SK-N-SH (cell line): ENCODE data around the gene ZNF398. TPM values are rescaled to one million over a fixed set of nuclear protein-coding genes. Genes with fewer than 3 reads are reported as not detected.

Experiments
- CTCF ChIA-PET: fragments of 300-600, 350-600 bp; formaldehyde crosslinking; extraction: SDS; loops from one replicate; lab custom pipeline; 2021; lab: Yijun Ruan, JAX
- POLR2A ChIA-PET: fragments of 350-600 bp; sonication (Branson Sonifier 250); formaldehyde crosslinking; extraction: SDS; loops from one replicate; lab custom pipeline; 2020; ENCODE audit warnings: antibody characterized with exemption, inconsistent platforms; lab: Yijun Ruan, JAX
- DNase-seq: peaks from one replicate; pipeline ENCODE4 v3.0.0; 2012
- H2AFZ ChIP-seq: fragments of 200-600 bp; sonication (generic); 2 replicates; pipeline ENCODE4 v1.8.1; 2016; ENCODE audit warnings: antibody characterized with exemption, mild to moderate bottlenecking, low read depth
- H3F3A ChIP-seq: fragments of 200-600 bp; sonication (generic); replicated peaks from 2 replicates; pipeline ENCODE3; 2016; ENCODE audit warnings: antibody characterized with exemption, mild to moderate bottlenecking; ENCODE audit not compliant: insufficient read depth
- H3K27ac ChIP-seq, 2 experiments: fragments of 200-500 bp in 1 of 2; fragments of 200-600 bp in 1 of 2; sonication (Bioruptor generic) in 1 of 2; sonication (generic), shearing (Covaris generic) in 1 of 2; 2 replicates each; pipeline versions ENCODE4 v1.5.1 to v1.6.1; 2014 to 2016; ENCODE audit warnings: low read depth in 2 of 2, inconsistent platforms in 1 of 2, low read length in 1 of 2, mild to moderate bottlenecking in 1 of 2, mixed read lengths in 1 of 2
- H3K27me3 ChIP-seq: fragments of 200-600 bp; sonication (generic), shearing (Covaris generic); 2 replicates; pipeline ENCODE4 v1.6.1; 2016; ENCODE audit warnings: mixed run types; ENCODE audit not compliant: insufficient read depth
- H3K36me3 ChIP-seq, 2 experiments: fragments of 200-500 bp in 1 of 2; fragments of 200-600 bp in 1 of 2; sonication (Bioruptor generic) in 1 of 2; sonication (generic) in 1 of 2; replicated peaks in 1 of 2; 2 replicates each; pipeline versions ENCODE3 to v1.5.1; 2014 to 2016; ENCODE audit warnings: low read length in 1 of 2, mild to moderate bottlenecking in 1 of 2; ENCODE audit not compliant: insufficient read depth in 2 of 2, control insufficient read depth in 1 of 2
- H3K4me1 ChIP-seq, 2 experiments: fragments of 200-500 bp in 1 of 2; fragments of 200-600 bp in 1 of 2; sonication (Bioruptor generic) in 1 of 2; sonication (generic), shearing (Covaris generic) in 1 of 2; 2 replicates each; pipeline versions ENCODE4 v1.5.1 to v1.6.1; 2014 to 2016; ENCODE audit warnings: low read depth in 1 of 2, low read length in 1 of 2, mixed run types in 1 of 2; ENCODE audit not compliant: insufficient read depth in 2 of 2, control insufficient read depth in 1 of 2
- H3K4me2 ChIP-seq: fragments of 200-600 bp; sonication (generic), shearing (Covaris generic); 2 replicates; pipeline ENCODE4 v1.6.1; 2017; ENCODE audit warnings: mixed run types
- H3K4me3 ChIP-seq, 2 experiments: fragments of 200-500 bp in 1 of 2; fragments of 200-600 bp in 1 of 2; sonication (Bioruptor generic) in 1 of 2; sonication (generic), shearing (Covaris generic) in 1 of 2; 2 replicates each; pipeline versions ENCODE4 v1.5.1 to v1.8.1; 2014 to 2016; ENCODE audit warnings: low read depth in 2 of 2, inconsistent platforms in 1 of 2, low read length in 1 of 2, mild to moderate bottlenecking in 1 of 2, mixed read lengths in 1 of 2, moderate library complexity in 1 of 2
- H3K79me2 ChIP-seq: fragments of 200-600 bp; sonication (generic); 2 replicates; pipeline ENCODE4 v1.8.1; 2017; ENCODE audit warnings: mild to moderate bottlenecking; ENCODE audit not compliant: insufficient read depth
- H3K9ac ChIP-seq: fragments of 200-600 bp; sonication (generic); 2 replicates; pipeline ENCODE4 v1.6.1; 2017; ENCODE audit warnings: mixed run types
- H3K9me2 ChIP-seq: fragments of 200-600 bp; sonication (generic); 2 replicates; pipeline ENCODE4 v1.6.1; 2017; ENCODE audit warnings: mixed run types
- H3K9me3 ChIP-seq: fragments of 200-600 bp; sonication (generic); 2 replicates; pipeline ENCODE4 v1.6.1; 2017; ENCODE audit warnings: mixed run types, mild to moderate bottlenecking, moderate library complexity
- H4K20me1 ChIP-seq: fragments of 200-600 bp; sonication (generic); 2 replicates; pipeline ENCODE4 v1.6.1; 2017; ENCODE audit warnings: mild to moderate bottlenecking, mixed run types; ENCODE audit not compliant: insufficient read depth
- CTCF ChIP-seq: fragments of 200-600 bp; sonication (generic); IDR thresholded peaks from 2 replicates; pipeline ENCODE4 v1.6.1; 2017; ENCODE audit warnings: antibody characterized with exemption, mild to moderate bottlenecking, moderate library complexity
- ELF1 ChIP-seq: IDR thresholded peaks from 2 replicates; pipeline ENCODE4 v1.4.0; 2012
- EZH2phosphoT487 ChIP-seq: fragments of 200-600 bp; sonication (generic); IDR thresholded peaks from 2 replicates; pipeline ENCODE4 v1.6.1; 2017; ENCODE audit warnings: low read depth, mixed run types, mild to moderate bottlenecking, antibody characterized with exemption, moderate library complexity, borderline replicate concordance
- IRF3 ChIP-seq: fragments of 150-350 bp; IDR thresholded peaks from 2 replicates; pipeline ENCODE4 v1.6.1; 2016; ENCODE audit warnings: mild to moderate bottlenecking, low read depth, low read length
- JUND ChIP-seq: IDR thresholded peaks from 2 replicates; pipeline ENCODE4 v1.4.0; 2012
- MXI1 ChIP-seq: IDR thresholded peaks from 2 replicates; pipeline ENCODE4 v1.6.1; 2012; ENCODE audit warnings: mild to moderate bottlenecking, low read depth, low read length, improper control_type of control experiment
- RAD21 ChIP-seq: IDR thresholded peaks from 2 replicates; pipeline ENCODE4 v1.6.1; 2012; ENCODE audit warnings: mild to moderate bottlenecking, low read length
- RCOR1 ChIP-seq: fragments of 150-350 bp; IDR thresholded peaks from 2 replicates; pipeline ENCODE4 v1.6.1; 2017; ENCODE audit warnings: antibody characterized with exemption, low read length
- REST ChIP-seq: IDR thresholded peaks from 2 replicates; pipeline ENCODE4 v1.6.1; 2012; ENCODE audit warnings: mild to moderate bottlenecking, low read depth, low read length, moderate library complexity
- RFX5 ChIP-seq: IDR thresholded peaks from 2 replicates; pipeline ENCODE4 v1.6.1; 2012; ENCODE audit warnings: mild to moderate bottlenecking, improper control_type of control experiment, low read length
- RXRA ChIP-seq: IDR thresholded peaks from 2 replicates; pipeline ENCODE4 v1.4.0; 2012; ENCODE audit warnings: low read depth, mild to moderate bottlenecking, borderline replicate concordance
- SIN3A ChIP-seq: IDR thresholded peaks from 2 replicates; pipeline ENCODE4 v1.6.1; 2012; ENCODE audit warnings: low read depth, mild to moderate bottlenecking, low read length, moderate library complexity, borderline replicate concordance
- SMC3 ChIP-seq: IDR thresholded peaks from 2 replicates; pipeline ENCODE4 v1.6.1; 2012; ENCODE audit warnings: low read depth, low read length, improper control_type of control experiment
- USF1 ChIP-seq: IDR thresholded peaks from 2 replicates; pipeline ENCODE4 v1.4.0; 2012; ENCODE audit warnings: low read depth, borderline replicate concordance
- ZBTB33 ChIP-seq: IDR thresholded peaks from 2 replicates; pipeline ENCODE4 v1.4.0; 2012; ENCODE audit warnings: low read depth, borderline replicate concordance
- WGBS: methylation state at CpG from one replicate; pipeline ENCODE4 v1.1.6; 2017; ENCODE audit warnings: low lambda C conversion rate; 5-methylcytosine and 5-hydroxymethylcytosine counted together
- polyA plus RNA-seq, 3 experiments: library from polyadenylated mRNA; depleted of rRNA; stranded (reverse); fragments of >200 nt; gene quantifications; 2 replicates each; pipeline ENCODE4 v1.2.3, GENCODE V29; 2012
- TF ChIP-seq, protein P1 (sequence below): IDR thresholded peaks from 2 replicates; pipeline ENCODE4 v1.4.0; 2012; ENCODE audit warnings: low read depth

ZNF398 gene
- polyA plus RNA-seq, 1 of the 3 experiments (the other 2 are of a cell fraction), result 4.5 TPM

GRCh38 chr7:149191851-149192250, 44.6 kb downstream of the ZNF398 start:
- ChIA-PET POLR2A (no interaction called here), CTCF (no interaction called here)
- H3K9ac ChIP-seq, result no peak overlapping the region
- peaks cover 15% of the 10 kb centered on the region for H3F3A ChIP-seq
- peaks cover 7 to 18% of the 10 kb centered on the region in 2 experiments; a peak in 2 of 4 replicates for H3K4me1 ChIP-seq
- H3K79me2 ChIP-seq, result peaks cover 18% of the 10 kb centered on the region
- H3K27me3 ChIP-seq, result no peaks in the 10 kb centered on the region; the same call in 1 of the 2 replicates
- H3K27ac ChIP-seq, result no peak overlapping the region
- peaks cover 6% of the 10 kb centered on the region; the same call in 1 of the 2 replicates for H4K20me1 ChIP-seq
- H3K9me3 ChIP-seq, result no peaks in the 10 kb centered on the region
- TF ChIP-seq JUND (no peak), MXI1 (no peak), RCOR1 (no peak)
- no peak overlapping the region for H2AFZ ChIP-seq
- H3K4me2 ChIP-seq, result no peak overlapping the region
- 75% methylated on average over 5 of the region's 5 CpGs for WGBS
- no peak overlapping the region for H3K4me3 ChIP-seq
- H3K36me3 ChIP-seq, result no peaks in the 10 kb centered on the region
- DNase-seq, result no peak
- no peaks in the 10 kb centered on the region for H3K9me2 ChIP-seq

DNA sequence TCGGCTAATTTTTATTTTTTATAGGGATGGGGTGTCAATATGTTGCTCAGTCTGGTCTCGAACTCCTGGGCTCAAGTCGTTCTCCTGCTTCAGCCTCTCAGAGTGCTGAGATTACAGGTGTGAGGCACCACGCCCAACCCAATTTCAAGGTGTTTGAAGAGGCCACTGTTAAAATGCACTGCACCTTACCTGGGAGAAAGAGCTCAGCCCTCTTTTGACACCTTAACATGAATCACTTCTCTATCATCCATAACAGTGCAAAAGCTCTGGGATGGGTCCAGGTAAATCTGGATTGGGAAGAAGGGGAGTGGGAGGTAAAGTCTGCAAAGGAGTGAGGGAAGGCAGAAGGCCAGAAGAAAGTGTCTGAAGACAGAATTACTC, 47.5 kb downstream of the ZNF398 start:
- H3K9ac ChIP-seq, result peak overlapping the region; percentile 85
- peaks cover 11% of the 10 kb centered on the region for H3F3A ChIP-seq
- no peaks in the 10 kb centered on the region for H3K9me3 ChIP-seq
- no peaks in the 10 kb centered on the region for H3K9me2 ChIP-seq
- peak overlapping the region; percentile 90 to 91 for H3K4me3 ChIP-seq
- H3K4me2 ChIP-seq, result peak overlapping the region; percentile 95
- H3K4me1 ChIP-seq, result peaks cover 13 to 15% of the 10 kb centered on the region in 2 experiments; a peak in 2 of 4 replicates
- CTCF ChIA-PET, result interaction anchor here (0.8 to 6.7 kb wide), 23 partner anchors 9 to 547 kb away, joined by 3 to 83 read pairs (median 5); partner anchors contain the start of genes ZNF212, ZNF398, ZNF425 and ZNF783
- peaks cover 16% of the 10 kb centered on the region for H4K20me1 ChIP-seq
- POLR2A ChIA-PET, result interaction anchor here (0.8 to 2.3 kb wide), 8 partner anchors 9 to 265 kb away, joined by 3 to 22 read pairs (median 4); partner anchors contain the start of genes ZNF398 and ZNF425
- H3K79me2 ChIP-seq, result peaks cover 47% of the 10 kb centered on the region
- no peak for DNase-seq
- H2AFZ ChIP-seq, result peak overlapping the region; percentile 97
- WGBS, result 87% methylated on average over 4 of the region's 4 CpGs
- H3K36me3 ChIP-seq, result peaks cover 15 to 16% of the 10 kb centered on the region in 2 experiments
- H3K27me3 ChIP-seq, result no peaks in the 10 kb centered on the region; the same call in 1 of the 2 replicates
- peak overlapping the region; percentile 76 to 93 for H3K27ac ChIP-seq
- no peak for TF ChIP-seq IRF3
- TF ChIP-seq RFX5, result no peak
- TF ChIP-seq SMC3, result no peak
- no peak for TF ChIP-seq EZH2phosphoT487
- no peak for TF ChIP-seq SIN3A
- TF ChIP-seq ELF1, result no peak
- no peak for TF ChIP-seq ZBTB33
- TF ChIP-seq USF1, result no peak
- no peak for TF ChIP-seq REST
- no peak for TF ChIP-seq RAD21
- no peak for TF ChIP-seq RXRA
- TF ChIP-seq CTCF, result no peak
- no peak for TF ChIP-seq RCOR1
- TF ChIP-seq, protein P1, sequence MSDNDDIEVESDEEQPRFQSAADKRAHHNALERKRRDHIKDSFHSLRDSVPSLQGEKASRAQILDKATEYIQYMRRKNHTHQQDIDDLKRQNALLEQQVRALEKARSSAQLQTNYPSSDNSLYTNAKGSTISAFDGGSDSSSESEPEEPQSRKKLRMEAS, result no peak
